Measurements from ENCODE around the gene ATP5F1A.
"Not testable (repeated sequence)": the region's sequence is repeated elsewhere in the genome, so short reads cannot be mapped to it uniquely, and the experiment has no call there.

ATP5F1A gene

GRCh38 chr18:46097801-46098615 lies at the start of gene ATP5F1A:
ATP5F1A (minus strand) TSS chr18:46098296; CDS start chr18:46098231, 65 bp downstream.
- peak; percentile 87 for DNase-seq

- no peak for DNase-seq
Observed at GRCh38 chr18:46141199-46141598, 43.1 kb upstream of the ATP5F1A start.

- DNase-seq, result no peak
Observed at GRCh38 chr18:46140173-46140572, 42.1 kb upstream of the ATP5F1A start.

GRCh38 chr18:46134920-46135675 lies 37.0 kb upstream of the ATP5F1A start:
- DNase-seq, result no peak

- no peak for DNase-seq
Observed at GRCh38 chr18:46133534-46133933, 35.4 kb upstream of the ATP5F1A start.

GRCh38 chr18:46130549-46130948 lies 32.5 kb upstream of the ATP5F1A start:
- DNase-seq, result not testable (repeated sequence)

GRCh38 chr18:46130061-46130460 lies 32.0 kb upstream of the ATP5F1A start:
- DNase-seq, result no peak

GRCh38 chr18:46126625-46127024 lies 28.5 kb upstream of the ATP5F1A start:
- DNase-seq, result not testable (repeated sequence)

- no peak for DNase-seq
Observed at GRCh38 chr18:46113751-46114150, 15.7 kb upstream of the ATP5F1A start.

GRCh38 chr18:46110406-46110805 lies 12.3 kb upstream of the ATP5F1A start:
- DNase-seq, result no peak

- no peak for DNase-seq
Observed at GRCh38 chr18:46109386-46109785, 11.3 kb upstream of the ATP5F1A start.

- peak; percentile 86 for DNase-seq
Observed at GRCh38 chr18:46104128-46104911, 6.2 kb upstream of the ATP5F1A start, which contains the start of gene HAUS1. HAUS1 (plus strand) TSS chr18:46104385; CDS start chr18:46104412, 27 bp downstream.

- no peak for DNase-seq
Observed at GRCh38 chr18:46099463-46099862, 1.4 kb upstream of the ATP5F1A start.

- no peak for DNase-seq
Observed at GRCh38 chr18:46098616-46098933, 479 bp upstream of the ATP5F1A start.

- no peak for DNase-seq
Observed at GRCh38 chr18:46097431-46097800, 680 bp downstream of the ATP5F1A start.

- no peak for DNase-seq
Observed at GRCh38 chr18:46096651-46097300, 1.3 kb downstream of the ATP5F1A start.

- no peak for DNase-seq
Observed at GRCh38 chr18:46095532-46095931, 2.6 kb downstream of the ATP5F1A start.

- DNase-seq, result not testable (repeated sequence)
Observed at GRCh38 chr18:46088501-46088900, 9.6 kb downstream of the ATP5F1A start.

GRCh38 chr18:46084431-46084830 lies 13.7 kb downstream of the ATP5F1A start:
- no peak for DNase-seq

- DNase-seq, result no peak
Observed at GRCh38 chr18:46080156-46080555, 17.9 kb downstream of the ATP5F1A start.

GRCh38 chr18:46079336-46079735 lies 18.8 kb downstream of the ATP5F1A start:
- DNase-seq, result no peak

- peak; percentile 50 for DNase-seq
Observed at GRCh38 chr18:46073474-46074331, 24.4 kb downstream of the ATP5F1A start.

Data from activated naive CD4-positive, alpha-beta T cell treated with Interleukin-2 at 50 U/mL for 16 hours (primary cell).